Putamen (tissue), 1 donor: ENCODE results near the gene FRMD3.
A peak's percentile ranks its signal among the peaks of the same experiment; 100 is the strongest.

Experiments used
- DNase-seq: peaks from one replicate; pipeline ENCODE4 v3.0.0-alpha.2; 2016; ENCODE audit warnings: low spot score

The FRMD3 gene

DNA sequence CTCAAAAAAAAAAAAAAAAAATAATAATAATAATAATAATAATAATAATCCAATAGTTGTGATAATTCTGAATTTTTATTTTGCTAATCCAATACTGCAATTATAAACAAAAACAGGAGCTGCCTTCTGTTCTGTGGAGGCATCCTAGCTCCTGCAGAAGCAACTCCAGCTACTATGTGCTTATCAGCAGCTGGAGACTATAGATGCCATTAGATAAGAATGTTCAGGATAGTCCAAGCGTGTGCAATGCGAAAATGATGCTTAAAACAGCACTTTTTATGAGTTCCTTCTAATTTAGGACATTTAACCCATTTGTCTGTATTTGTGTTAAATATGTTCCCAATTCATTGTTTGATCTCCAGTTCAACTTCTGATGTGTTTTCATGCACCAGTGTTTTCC, 254.7 kb downstream of the FRMD3 start:
- no peak for DNase-seq

- peak; percentile 23 for DNase-seq
Observed at GRCh38 chr9:83281306-83282255, 256.6 kb downstream of the FRMD3 start.

- no peak for DNase-seq
Observed at GRCh38 chr9:83280790-83281189, 257.4 kb downstream of the FRMD3 start.

DNA sequence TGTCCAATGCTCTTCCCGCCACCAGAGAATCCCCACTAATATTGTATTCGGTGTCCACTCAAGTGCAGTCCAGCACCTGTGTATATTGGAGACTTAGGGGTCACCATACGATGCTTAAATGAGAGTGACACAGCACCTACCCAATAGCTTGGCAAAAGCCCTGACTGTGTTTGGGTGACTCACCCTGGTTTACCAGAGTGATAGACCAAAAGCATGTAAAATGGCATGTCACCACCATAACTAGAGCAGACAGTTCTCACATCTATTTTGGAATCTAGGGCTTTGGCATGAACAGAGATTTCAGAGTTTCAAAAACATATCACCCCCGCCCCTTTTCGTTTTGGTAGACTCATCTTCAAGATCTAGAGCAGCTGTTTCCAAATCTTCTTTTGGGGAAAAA, 257.9 kb downstream of the FRMD3 start:
- no peak for DNase-seq

DNA sequence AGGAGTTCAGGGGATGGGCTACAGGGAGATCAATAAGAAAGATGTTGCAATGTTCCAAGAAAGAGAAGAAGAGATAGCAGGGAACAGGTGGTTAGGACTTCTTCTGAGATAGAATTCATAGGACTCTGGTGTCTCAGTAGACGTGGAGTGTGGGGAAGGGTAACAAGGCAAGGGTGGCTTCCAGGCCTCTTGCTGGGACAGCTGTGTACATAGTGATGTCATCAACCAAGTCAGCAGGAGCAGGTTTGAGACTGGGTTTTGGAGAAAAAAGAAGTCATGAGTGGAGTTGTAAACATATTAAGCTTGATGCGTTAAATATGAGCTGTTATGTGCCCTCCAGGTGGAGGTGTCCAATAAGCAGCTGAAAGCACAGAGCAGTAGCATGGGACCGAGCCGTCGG, 263.4 kb downstream of the FRMD3 start:
- DNase-seq: no peak

GRCh38 chr9:83271665-83272071, 266.5 kb downstream of the FRMD3 start:
- DNase-seq: no peak

GRCh38 chr9:83270116-83270515, 268.1 kb downstream of the FRMD3 start:
- DNase-seq: no peak

DNA sequence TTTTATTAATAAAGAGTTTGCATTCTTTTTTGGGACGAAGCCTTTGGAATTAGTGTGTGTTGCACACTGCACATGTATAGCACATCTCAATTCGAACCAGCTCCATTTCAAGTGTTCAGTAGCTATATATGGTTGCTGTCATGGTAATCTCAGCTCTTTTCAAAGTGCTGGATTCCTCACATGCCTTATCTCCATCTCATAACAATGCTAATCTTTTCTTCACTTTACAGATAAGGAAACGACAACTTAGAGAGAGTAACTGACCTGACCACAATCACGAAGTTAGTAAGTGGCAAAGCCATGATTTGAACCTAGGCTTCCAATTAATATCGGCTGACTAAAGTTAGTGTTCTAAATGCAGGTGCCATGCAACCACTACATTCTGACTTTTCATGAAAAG, 270.5 kb downstream of the FRMD3 start:
- no peak for DNase-seq

DNA sequence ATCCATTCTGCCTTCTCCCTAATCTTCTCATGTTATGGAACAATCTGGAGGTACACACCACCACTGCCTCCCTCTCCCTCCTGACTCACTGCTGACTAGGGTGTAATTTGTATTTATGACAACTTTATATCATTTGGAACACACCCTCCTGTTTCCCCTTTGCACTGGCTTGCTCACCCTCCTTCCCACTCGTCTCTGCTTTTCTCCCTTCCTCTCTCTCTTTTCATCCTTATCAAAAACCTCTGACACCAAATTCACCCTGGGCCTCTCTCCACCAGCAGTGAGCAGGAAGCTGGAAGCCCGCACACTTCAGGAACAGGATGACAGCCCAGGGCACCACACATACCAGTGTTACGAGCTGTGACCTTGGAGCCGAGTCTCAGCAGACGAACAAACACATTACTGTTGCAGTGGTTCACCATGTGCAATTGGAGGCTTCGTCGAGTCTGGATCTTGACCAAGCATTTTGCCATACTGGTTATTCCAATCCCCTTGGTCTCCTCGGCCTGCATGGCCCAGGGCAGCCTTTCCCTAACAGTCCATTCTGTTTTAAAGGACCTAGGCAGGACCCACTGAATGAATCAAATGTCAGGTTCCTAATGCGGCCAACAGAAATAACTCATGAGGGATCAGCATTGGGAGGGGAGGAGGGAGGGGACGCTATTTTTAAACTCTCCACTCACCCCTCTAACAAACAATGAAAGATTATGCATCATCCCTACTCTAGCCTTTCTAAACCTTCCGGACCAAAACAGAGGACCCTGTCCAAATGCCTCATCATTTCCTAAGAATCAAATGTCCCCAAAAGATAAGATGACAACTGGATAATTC, 271.3 kb downstream of the FRMD3 start:
- DNase-seq: no peak

DNA sequence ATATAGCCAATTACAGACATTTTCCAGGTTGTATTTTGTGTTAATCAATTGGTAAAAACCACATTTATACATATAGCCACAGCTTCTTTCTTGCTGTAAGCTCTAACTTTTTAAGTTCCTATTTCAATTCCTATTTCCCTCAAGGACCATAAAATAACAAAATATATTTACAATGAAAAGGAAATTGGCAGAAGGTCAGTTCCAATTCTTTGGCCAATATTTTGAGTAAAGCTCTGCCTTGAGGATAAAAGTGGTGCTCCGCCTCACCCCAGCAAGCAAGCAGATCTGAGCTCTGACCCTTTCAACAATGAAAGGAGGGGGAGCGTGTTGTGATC, 271.9 kb downstream of the FRMD3 start:
- no peak for DNase-seq

DNA sequence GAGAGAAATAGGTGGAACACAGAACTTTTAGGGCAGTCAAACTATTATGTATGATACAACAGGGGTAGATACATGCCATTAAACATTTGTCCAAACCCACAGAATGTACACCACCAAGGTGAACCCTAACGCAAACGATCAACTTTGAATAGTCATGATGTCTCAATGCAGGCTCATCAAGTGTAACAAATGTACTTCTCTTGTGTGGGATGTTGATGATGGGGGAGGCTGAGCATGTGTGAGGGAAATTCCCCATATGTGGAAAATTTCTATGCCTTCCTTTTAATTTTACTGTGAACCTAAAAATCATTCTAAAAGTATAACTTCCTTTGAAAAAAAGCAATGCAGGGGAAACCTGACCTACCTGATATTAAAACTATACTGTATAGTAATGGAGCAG, 273.9 kb downstream of the FRMD3 start:
- DNase-seq: no peak

GRCh38 chr9:83259558-83259957, 278.6 kb downstream of the FRMD3 start:
- no peak for DNase-seq

GRCh38 chr9:83257937-83258891, 280.0 kb downstream of the FRMD3 start:
- no peak for DNase-seq

GRCh38 chr9:83247732-83248131, 290.5 kb downstream of the FRMD3 start:
- DNase-seq: no peak

- DNase-seq: no peak
Observed at GRCh38 chr9:83245979-83246659, 292.1 kb downstream of the FRMD3 start.

- DNase-seq: no peak
Observed at GRCh38 chr9:83242066-83242465, 296.1 kb downstream of the FRMD3 start.

- no peak for DNase-seq
Observed at GRCh38 chr9:83240671-83241070, 297.5 kb downstream of the FRMD3 start.

DNA sequence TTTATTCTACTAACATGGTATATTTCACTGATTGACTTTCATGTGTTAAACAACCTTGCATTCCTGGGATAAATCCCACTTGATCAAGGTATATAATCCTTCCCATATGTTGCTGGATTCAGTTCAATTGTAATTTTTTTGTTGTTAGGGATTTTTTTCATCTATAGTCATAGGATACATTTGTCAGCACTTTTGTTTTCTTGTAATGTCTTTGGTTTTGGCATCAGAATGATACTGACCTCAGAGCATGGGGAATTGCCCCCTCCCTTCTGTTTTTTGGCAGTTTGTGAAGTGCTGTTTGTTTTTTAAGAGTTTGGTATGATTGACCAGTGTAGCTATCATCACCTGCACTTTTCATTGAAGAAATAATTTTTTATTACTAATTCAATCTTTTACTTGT, 298.5 kb downstream of the FRMD3 start:
- DNase-seq: no peak

- no peak for DNase-seq
Observed at GRCh38 chr9:83238871-83239640, 299.1 kb downstream of the FRMD3 start.

DNA sequence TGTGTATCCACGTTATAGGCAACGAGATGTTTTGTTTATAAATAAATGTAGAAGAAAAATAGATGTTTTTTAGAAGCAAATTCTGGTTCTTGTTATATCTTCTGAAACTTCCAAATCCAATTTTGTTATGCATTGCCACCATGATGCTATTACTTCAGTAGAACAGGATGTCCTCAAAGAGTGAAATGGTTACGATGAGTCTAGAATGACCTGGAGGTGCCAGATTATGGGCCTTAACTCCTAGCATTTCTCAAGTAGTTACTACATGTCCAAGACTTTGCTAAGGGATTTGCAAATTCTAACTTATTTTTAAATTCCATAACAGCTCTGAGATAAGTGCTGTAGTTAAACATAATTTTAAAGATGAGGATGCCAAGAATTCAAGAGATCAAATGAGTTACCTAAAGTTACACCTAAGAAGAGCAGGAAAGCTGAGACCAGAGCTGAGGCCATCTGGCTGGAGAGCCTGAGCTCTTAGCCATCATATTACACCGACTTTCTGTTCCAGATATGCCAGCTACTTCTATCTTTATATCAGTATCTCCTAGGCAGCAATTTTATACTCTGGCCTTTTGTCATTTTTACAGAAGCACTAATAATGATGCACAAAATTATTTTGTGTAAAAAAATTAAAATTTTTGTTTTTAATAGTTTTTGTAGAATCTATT, 302.0 kb downstream of the FRMD3 start:
- no peak for DNase-seq
